ENCODE measurements around the gene ZNF775.
A peak's percentile ranks its signal among the peaks of the same experiment; 100 is the strongest.

The ZNF775 gene

GRCh38 chr7:150357270-150357669 lies 21.9 kb upstream of the ZNF775 start:
- peak overlapping the region; percentile 51 for H3K9ac ChIP-seq (ENCODE audit: low read depth, low read length)
- ATAC-seq (ENCODE audit: insufficient read depth, low read depth) (peak; percentile 85), DNase-seq (peak; percentile 96)
- H3K4me1 ChIP-seq (ENCODE audit: insufficient read depth, low read length): peaks cover 71% of the 10 kb centered on the region
- peak overlapping the region; percentile 90 for H3K27ac ChIP-seq (ENCODE audit: low read length)
- H3K9me3 ChIP-seq (ENCODE audit: insufficient read depth, low read length, severe bottlenecking): no peaks in the 10 kb centered on the region
- no peak overlapping the region for H2AFZ ChIP-seq (ENCODE audit: low read depth, low read length)
- H3K36me3 ChIP-seq (ENCODE audit: insufficient read depth, low read length): no peaks in the 10 kb centered on the region
- H3K27me3 ChIP-seq (ENCODE audit: insufficient read depth, low read length, poor library complexity): no peaks in the 10 kb centered on the region
- H3K4me3 ChIP-seq (ENCODE audit: low read depth in 1 of 2, low read length in 2 of 2): peak overlapping the region in 1 of 2 experiments; percentile 46; a peak in 2 of 4 replicates
- no peaks in the 10 kb centered on the region for H4K20me1 ChIP-seq (ENCODE audit: insufficient read depth, low read length)
- H3K79me2 ChIP-seq (ENCODE audit: insufficient read depth, low read length): peaks cover 37% of the 10 kb centered on the region
- H3K4me2 ChIP-seq (ENCODE audit: insufficient read depth, low read length): peak overlapping the region; percentile 65
- TF ChIP-seq EZH2 (IDR thresholded peaks at IDR 0.05; ENCODE audit: borderline replicate concordance, low read depth, low read length, severe bottlenecking) (no peak), CTCF (IDR thresholded peaks at IDR 0.05; ENCODE audit: borderline replicate concordance, extremely low read depth, low read length, poor library complexity, severe bottlenecking) (peak; percentile 12)

DNA sequence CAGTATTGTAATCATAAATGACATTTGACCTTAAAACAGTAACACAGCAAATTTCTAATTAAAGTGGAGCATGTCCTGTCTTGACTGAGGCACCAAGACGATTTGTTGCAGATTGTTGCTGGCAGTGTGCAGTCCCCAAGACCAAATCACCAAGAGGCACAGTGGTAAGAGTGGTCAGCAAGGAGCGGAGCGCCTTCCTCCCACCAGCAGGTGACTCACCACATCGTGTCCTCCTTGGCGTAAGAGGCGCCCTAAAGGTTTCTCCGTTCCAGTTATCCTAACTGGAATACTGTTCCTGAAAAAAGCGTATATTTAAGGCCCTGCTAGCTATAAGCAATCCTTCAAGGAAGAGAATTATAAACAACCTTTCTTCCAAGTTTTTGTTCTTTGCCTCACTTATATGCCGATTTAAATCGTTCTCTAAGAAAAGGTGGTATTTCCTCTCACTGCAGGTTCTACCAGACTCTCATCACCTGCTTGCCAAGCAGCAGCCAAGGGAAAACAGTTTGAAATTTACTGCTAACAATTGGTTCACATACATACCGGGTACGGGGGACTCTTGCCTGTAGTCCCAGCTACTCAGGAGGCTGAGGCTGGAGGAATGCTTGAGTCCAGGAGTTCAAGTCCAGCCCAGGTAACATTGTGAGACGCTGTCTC lies 21.2 kb upstream of the ZNF775 start:
- Histone ChIP-seq H2AFZ (ENCODE audit: low read depth, low read length) (no peak overlapping the region), H3K4me1 (ENCODE audit: insufficient read depth, low read length) (peaks cover 77% of the 10 kb centered on the region), H3K9ac (ENCODE audit: low read depth, low read length) (peak overlapping the region; percentile 51), H3K79me2 (ENCODE audit: insufficient read depth, low read length) (peaks cover 43% of the 10 kb centered on the region), H3K9me3 (ENCODE audit: insufficient read depth, low read length, severe bottlenecking) (no peaks in the 10 kb centered on the region), H3K4me3 (ENCODE audit: low read depth in 1 of 2, low read length in 2 of 2) (peak overlapping the region in 1 of 2 experiments; percentile 26; a peak in 2 of 4 replicates), H3K27ac (ENCODE audit: low read length) (peak overlapping the region; percentile 90), H3K4me2 (ENCODE audit: insufficient read depth, low read length) (peak overlapping the region; percentile 65), H4K20me1 (ENCODE audit: insufficient read depth, low read length) (no peaks in the 10 kb centered on the region), H3K27me3 (ENCODE audit: insufficient read depth, low read length, poor library complexity) (no peaks in the 10 kb centered on the region), H3K36me3 (ENCODE audit: insufficient read depth, low read length) (no peaks in the 10 kb centered on the region)
- ATAC-seq (ENCODE audit: insufficient read depth, low read depth) (peak; percentile 34), DNase-seq (peak; percentile 35)
- TF ChIP-seq CTCF (IDR thresholded peaks at IDR 0.05; ENCODE audit: borderline replicate concordance, extremely low read depth, low read length, poor library complexity, severe bottlenecking): no peak
- no peak for TF ChIP-seq EZH2 (IDR thresholded peaks at IDR 0.05; ENCODE audit: borderline replicate concordance, low read depth, low read length, severe bottlenecking)

- TF ChIP-seq EZH2 (IDR thresholded peaks at IDR 0.05; ENCODE audit: borderline replicate concordance, low read depth, low read length, severe bottlenecking): no peak
- no peak for TF ChIP-seq CTCF (IDR thresholded peaks at IDR 0.05; ENCODE audit: borderline replicate concordance, extremely low read depth, low read length, poor library complexity, severe bottlenecking)
- H3K36me3 ChIP-seq (ENCODE audit: insufficient read depth, low read length): no peaks in the 10 kb centered on the region
- no peaks in the 10 kb centered on the region for H3K27me3 ChIP-seq (ENCODE audit: insufficient read depth, low read length, poor library complexity)
- peaks cover 48% of the 10 kb centered on the region for H3K79me2 ChIP-seq (ENCODE audit: insufficient read depth, low read length)
- peaks cover 83% of the 10 kb centered on the region for H3K4me1 ChIP-seq (ENCODE audit: insufficient read depth, low read length)
- DNase-seq (no peak), ATAC-seq (ENCODE audit: insufficient read depth, low read depth) (no peak)
- no peak overlapping the region for H2AFZ ChIP-seq (ENCODE audit: low read depth, low read length)
- no peaks in the 10 kb centered on the region for H3K9me3 ChIP-seq (ENCODE audit: insufficient read depth, low read length, severe bottlenecking)
- no peak overlapping the region for H3K4me3 ChIP-seq (ENCODE audit: low read depth in 1 of 2, low read length in 2 of 2)
- H3K9ac ChIP-seq (ENCODE audit: low read depth, low read length): peak overlapping the region; percentile 51
- H3K27ac ChIP-seq (ENCODE audit: low read length): peak overlapping the region; percentile 90
- H3K4me2 ChIP-seq (ENCODE audit: insufficient read depth, low read length): peak overlapping the region; percentile 65
- H4K20me1 ChIP-seq (ENCODE audit: insufficient read depth, low read length): no peaks in the 10 kb centered on the region
These were observed 20.7 kb upstream of the ZNF775 start for GRCh38 chr7:150358433-150358832.

Data from DND-41 (cell line).